B cell (primary cell): Measurements from ENCODE around the gene ESYT3. TPM values are rescaled to one million over a fixed set of nuclear protein-coding genes. Genes with fewer than 3 reads are reported as not detected.

ENCODE experiments used
- ATAC-seq: fragments of 200-7000 bp; cut with Tn5 transposase; one replicate; pipeline ENCODE4 v1.10.0; 2021; ENCODE audit warnings: low read depth, mild to moderate bottlenecking, moderate number of reproducible peaks, moderate library complexity
- CTCF ChIA-PET: fragments of 350-600 bp; sonication (Branson Sonifier 250); formaldehyde crosslinking; loops from one replicate; lab custom pipeline; 2021; ENCODE audit warnings: antibody characterized with exemption, inconsistent platforms; lab: Charles Lee
- POLR2A ChIA-PET: fragments of 350-600 bp; sonication (Branson Sonifier 250); formaldehyde crosslinking; loops from one replicate; lab custom pipeline; 2021; ENCODE audit warnings: antibody characterized with exemption; lab: Charles Lee
- DNase-seq: peaks from one replicate; pipeline ENCODE4 v3.0.0; 2013
- H2AFZ ChIP-seq: 2 replicates; pipeline ENCODE4 v1.6.1; 2012; ENCODE audit warnings: mild to moderate bottlenecking, low read depth, low read length; ENCODE audit not compliant: insufficient read depth, poor library complexity, severe bottlenecking
- H3K27ac ChIP-seq, 2 donors: 1 replicate in 1 of 2; 2 replicates in 1 of 2; pipeline ENCODE4 v1.5.1; 2012 to 2013; ENCODE audit warnings: low read length in 2 of 2, mild to moderate bottlenecking in 2 of 2, moderate library complexity in 1 of 2
- H3K27me3 ChIP-seq, 4 experiments: fragments of 200-600 bp in 1 of 4; sonication (generic) in 1 of 4; replicated peaks in 1 of 4; 1 replicate in 2 of 4; 2 replicates in 2 of 4; pipeline versions ENCODE4 v1.6.1 to v1.7.0; 2013 to 2016; ENCODE audit warnings: low read length in 3 of 4, mild to moderate bottlenecking in 2 of 4, mixed read lengths in 1 of 4, moderate library complexity in 1 of 4; ENCODE audit not compliant: insufficient read depth in 4 of 4, control insufficient read depth in 3 of 4; ENCODE audit errors: control extremely low read depth in 1 of 4
- H3K36me3 ChIP-seq, 2 experiments: replicated peaks in 1 of 2; 1 replicate in 1 of 2; 2 replicates in 1 of 2; pipeline versions ENCODE4 v1.6.1 to v1.7.1; 2013; ENCODE audit warnings: low read length in 1 of 2; ENCODE audit not compliant: insufficient read depth in 2 of 2, control insufficient read depth in 1 of 2; ENCODE audit errors: control extremely low read depth in 1 of 2, extremely low read depth in 1 of 2
- H3K4me1 ChIP-seq, 2 donors: fragments of 200-600 bp in 1 of 2; sonication (generic) in 1 of 2; 1 replicate in 1 of 2; 2 replicates in 1 of 2; pipeline versions ENCODE4 v1.5.1 to v1.6.1; 2013 to 2017; ENCODE audit warnings: low read length in 2 of 2; ENCODE audit not compliant: control insufficient read depth in 2 of 2, insufficient read depth in 2 of 2
- H3K4me2 ChIP-seq: replicated peaks from 2 replicates; pipeline ENCODE3; 2012; ENCODE audit warnings: mild to moderate bottlenecking, low read depth, low read length; ENCODE audit not compliant: poor library complexity, severe bottlenecking
- H3K4me3 ChIP-seq, 5 experiments: fragments of 200-600 bp in 1 of 5; sonication (generic) in 1 of 5; 1 replicate in 3 of 5; 2 replicates in 2 of 5; pipeline versions ENCODE4 v1.5.1 to v1.7.0; 2011 to 2016; ENCODE audit warnings: low read length in 4 of 5, mild to moderate bottlenecking in 4 of 5, low read depth in 2 of 5, control low read depth in 1 of 5, moderate library complexity in 1 of 5; ENCODE audit not compliant: insufficient read depth in 1 of 5; ENCODE audit errors: control extremely low read depth in 1 of 5, extremely low read depth in 1 of 5
- H3K79me2 ChIP-seq: fragments of 200-600 bp; sonication (generic); one replicate; pipeline ENCODE4 v1.6.0; 2016; ENCODE audit warnings: low read length; ENCODE audit not compliant: control insufficient read depth, insufficient read depth
- H3K9ac ChIP-seq: fragments of 200-600 bp; sonication (generic); 2 replicates; pipeline ENCODE4 v1.6.1; 2017; ENCODE audit warnings: mild to moderate bottlenecking, low read length, moderate library complexity
- H3K9me3 ChIP-seq, 3 donors: one replicate each; pipeline versions ENCODE4 v1.6.1 to v1.7.1; 2013; ENCODE audit warnings: low read length in 2 of 3; ENCODE audit not compliant: control insufficient read depth in 2 of 3, insufficient read depth in 1 of 3; ENCODE audit errors: control extremely low read depth in 1 of 3
- H4K20me1 ChIP-seq: 2 replicates; pipeline ENCODE4 v1.6.0; 2012; ENCODE audit warnings: mild to moderate bottlenecking, low read length; ENCODE audit not compliant: insufficient read depth, control insufficient read depth, poor library complexity, severe bottlenecking
- H3K27ac Mint-ChIP-seq: one replicate; pipeline ENCODE4 v1.8.0; 2021; ENCODE audit warnings: mixed read lengths
- H3K27me3 Mint-ChIP-seq: one replicate; pipeline ENCODE4 v1.8.0; 2021; ENCODE audit warnings: mixed read lengths
- H3K4me1 Mint-ChIP-seq: one replicate; pipeline ENCODE4 v1.8.0; 2021; ENCODE audit warnings: mixed read lengths
- H3K4me3 Mint-ChIP-seq: one replicate; pipeline ENCODE4 v1.8.0; 2021; ENCODE audit warnings: mixed read lengths
- H3K9me3 Mint-ChIP-seq: one replicate; pipeline ENCODE4 v1.8.0; 2022; ENCODE audit warnings: mixed read lengths; ENCODE audit not compliant: insufficient read depth
- EZH2 ChIP-seq: IDR thresholded peaks from 2 replicates; pipeline ENCODE4 v1.6.1; 2012; ENCODE audit warnings: borderline replicate concordance, low read depth, mild to moderate bottlenecking, moderate library complexity, low read length; ENCODE audit not compliant: insufficient read depth, poor library complexity, severe bottlenecking
- WGBS: methylation state at CpG from one replicate; pipeline ENCODE4 v1.1.5; 2013; ENCODE audit warnings: missing lambda C conversion rate; ENCODE audit not compliant: insufficient coverage; 5-methylcytosine and 5-hydroxymethylcytosine counted together
- intact Hi-C: fragments of 100-400 bp; cut with micrococcal nuclease; formaldehyde crosslinking; loops from one replicate; pipeline ENCODE4 v1.10.0; 2022
- polyA minus RNA-seq: library from RNA; depleted of rRNA, polyadenylated mRNA; stranded (reverse); fragments of >200 nt; gene quantifications from 2 replicates; pipeline ENCODE4 v1.2.3, GENCODE V29; 2012
- polyA plus RNA-seq: library from polyadenylated mRNA; depleted of rRNA; stranded (reverse); fragments of >200 nt; gene quantifications from 2 replicates; pipeline ENCODE4 v1.2.3, GENCODE V29; 2012
- total RNA-seq, 2 donors: library from RNA; stranded (reverse); fragments of 120-200 nt in 1 of 2; gene quantifications; 1 replicate in 1 of 2; 2 replicates in 1 of 2; pipeline versions ENCODE4 v1.2.3 to v1.2.4, GENCODE V29; 2013 to 2022
- TF ChIP-seq, protein P1 (sequence below): fragments of 200-600 bp; IDR thresholded peaks from one replicate; pipeline ENCODE4 v1.8.0; 2022; ENCODE audit warnings: antibody characterized with exemption, mild to moderate bottlenecking

Gene ESYT3, protein sequence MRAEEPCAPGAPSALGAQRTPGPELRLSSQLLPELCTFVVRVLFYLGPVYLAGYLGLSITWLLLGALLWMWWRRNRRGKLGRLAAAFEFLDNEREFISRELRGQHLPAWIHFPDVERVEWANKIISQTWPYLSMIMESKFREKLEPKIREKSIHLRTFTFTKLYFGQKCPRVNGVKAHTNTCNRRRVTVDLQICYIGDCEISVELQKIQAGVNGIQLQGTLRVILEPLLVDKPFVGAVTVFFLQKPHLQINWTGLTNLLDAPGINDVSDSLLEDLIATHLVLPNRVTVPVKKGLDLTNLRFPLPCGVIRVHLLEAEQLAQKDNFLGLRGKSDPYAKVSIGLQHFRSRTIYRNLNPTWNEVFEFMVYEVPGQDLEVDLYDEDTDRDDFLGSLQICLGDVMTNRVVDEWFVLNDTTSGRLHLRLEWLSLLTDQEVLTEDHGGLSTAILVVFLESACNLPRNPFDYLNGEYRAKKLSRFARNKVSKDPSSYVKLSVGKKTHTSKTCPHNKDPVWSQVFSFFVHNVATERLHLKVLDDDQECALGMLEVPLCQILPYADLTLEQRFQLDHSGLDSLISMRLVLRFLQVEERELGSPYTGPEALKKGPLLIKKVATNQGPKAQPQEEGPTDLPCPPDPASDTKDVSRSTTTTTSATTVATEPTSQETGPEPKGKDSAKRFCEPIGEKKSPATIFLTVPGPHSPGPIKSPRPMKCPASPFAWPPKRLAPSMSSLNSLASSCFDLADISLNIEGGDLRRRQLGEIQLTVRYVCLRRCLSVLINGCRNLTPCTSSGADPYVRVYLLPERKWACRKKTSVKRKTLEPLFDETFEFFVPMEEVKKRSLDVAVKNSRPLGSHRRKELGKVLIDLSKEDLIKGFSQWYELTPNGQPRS
- total RNA-seq (not detected in 2 replicates), polyA plus RNA-seq (not detected in 2 replicates), polyA minus RNA-seq (not detected in 2 replicates)
- total RNA-seq (2013) = 0.47 TPM

DNA sequence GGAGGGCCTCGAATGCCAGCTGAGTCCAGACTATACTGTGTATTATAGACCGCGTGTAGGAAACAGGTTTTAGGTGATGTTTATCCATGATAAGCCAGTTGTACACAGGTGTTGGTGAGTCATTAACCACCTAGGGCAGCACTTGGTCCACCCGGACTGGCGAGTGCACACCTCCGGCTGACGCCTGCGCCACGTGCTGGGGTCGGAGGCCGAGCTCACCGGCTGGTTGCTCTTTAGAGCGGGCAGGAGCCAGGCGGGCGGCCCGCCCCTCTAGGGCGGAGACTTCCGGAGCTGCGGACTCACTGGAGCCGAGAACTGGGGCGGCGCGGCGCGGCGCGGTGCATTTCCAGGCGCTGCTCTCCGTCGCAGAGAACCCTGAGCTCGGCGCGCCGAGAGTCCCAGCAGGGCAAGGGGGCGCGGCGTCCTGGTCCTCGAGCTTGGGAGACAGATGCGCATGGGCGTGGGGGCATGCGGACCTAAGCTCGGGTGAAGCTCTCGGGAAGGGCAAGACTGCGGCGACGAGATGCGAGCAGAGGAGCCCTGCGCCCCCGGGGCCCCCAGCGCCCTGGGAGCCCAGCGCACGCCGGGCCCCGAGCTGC is at the start of gene ESYT3:
TSS of gene ESYT3 (plus strand) at position 341 of the 599 bp plus-strand sequence. CDS start at position 524, 183 bp downstream.
- TF ChIP-seq EZH2 = no peak
- TF ChIP-seq, protein P1, sequence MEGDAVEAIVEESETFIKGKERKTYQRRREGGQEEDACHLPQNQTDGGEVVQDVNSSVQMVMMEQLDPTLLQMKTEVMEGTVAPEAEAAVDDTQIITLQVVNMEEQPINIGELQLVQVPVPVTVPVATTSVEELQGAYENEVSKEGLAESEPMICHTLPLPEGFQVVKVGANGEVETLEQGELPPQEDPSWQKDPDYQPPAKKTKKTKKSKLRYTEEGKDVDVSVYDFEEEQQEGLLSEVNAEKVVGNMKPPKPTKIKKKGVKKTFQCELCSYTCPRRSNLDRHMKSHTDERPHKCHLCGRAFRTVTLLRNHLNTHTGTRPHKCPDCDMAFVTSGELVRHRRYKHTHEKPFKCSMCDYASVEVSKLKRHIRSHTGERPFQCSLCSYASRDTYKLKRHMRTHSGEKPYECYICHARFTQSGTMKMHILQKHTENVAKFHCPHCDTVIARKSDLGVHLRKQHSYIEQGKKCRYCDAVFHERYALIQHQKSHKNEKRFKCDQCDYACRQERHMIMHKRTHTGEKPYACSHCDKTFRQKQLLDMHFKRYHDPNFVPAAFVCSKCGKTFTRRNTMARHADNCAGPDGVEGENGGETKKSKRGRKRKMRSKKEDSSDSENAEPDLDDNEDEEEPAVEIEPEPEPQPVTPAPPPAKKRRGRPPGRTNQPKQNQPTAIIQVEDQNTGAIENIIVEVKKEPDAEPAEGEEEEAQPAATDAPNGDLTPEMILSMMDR = no peak
- Mint-ChIP-seq H3K27me3 (peaks cover 55% of the 10 kb centered on the region), H3K9me3 (no peaks in the 10 kb centered on the region), H3K4me3 (peak within 1 kb of the TSS; percentile 54), H3K27ac (no peak within 1 kb of the TSS), H3K4me1 (peaks cover 15% of the 10 kb centered on the region)
- Histone ChIP-seq H3K4me1 (peaks cover 13 to 16% of the 10 kb centered on the region in 2 donors), H3K4me3 (peak within 1 kb of the TSS in 2 of 5 experiments; percentile 12 to 30), H3K9me3 (peaks cover 0 to 10% (median 0%) of the 10 kb centered on the region in 3 donors), H4K20me1 (no peaks in the 10 kb centered on the region), H3K79me2 (no peaks in the 10 kb centered on the region), H2AFZ (peak within 1 kb of the TSS; percentile 42), H3K27ac (no peak within 1 kb of the TSS), H3K9ac (peak within 1 kb of the TSS; percentile 7), H3K27me3 (peaks cover 0 to 46% (median 22%) of the 10 kb centered on the region in 4 experiments), H3K36me3 (no peaks in the 10 kb centered on the region), H3K4me2 (peak within 1 kb of the TSS; percentile 60)
- ChIA-PET CTCF (interaction anchor here (1.2 kb wide), 1 partner anchor 17 kb away, joined by 3 read pairs; no protein-coding TSS in a partner anchor), POLR2A (no interaction called here)
- ATAC-seq (no peak), DNase-seq (peak; percentile 19)
- intact Hi-C loops = no loop called here
- 3% methylated on average over 54 of the region's 54 CpGs for WGBS
